Activated naive CD4-positive, alpha-beta T cell treated with anti-CD3 and anti-CD28 coated beads for 36 hours (primary cell): ENCODE measurements around the gene RILPL2. TPM values are rescaled to one million over a fixed set of nuclear protein-coding genes. Genes with fewer than 3 reads are reported as not detected.
"Not testable (repeated sequence)": the region's sequence is repeated elsewhere in the genome, so short reads cannot be mapped to it uniquely, and the experiment has no call there.

Experiments
- CTCF ChIA-PET: fragments of 350-600 bp; sonication (Branson Sonifier 250); formaldehyde crosslinking; loops from one replicate; lab custom pipeline; 2021; ENCODE audit warnings: antibody characterized with exemption; lab: Charles Lee
- DNase-seq: peaks from one replicate; pipeline ENCODE4 v3.0.0-alpha.2; 2020
- H3K27ac Mint-ChIP-seq: one replicate; pipeline ENCODE4 v1.8.0; 2021; ENCODE audit warnings: mild to moderate bottlenecking, mixed read lengths
- H3K27me3 Mint-ChIP-seq: one replicate; pipeline ENCODE4 v1.8.0; 2021; ENCODE audit warnings: low read depth, mixed read lengths
- H3K36me3 Mint-ChIP-seq: one replicate; pipeline ENCODE4 v1.8.0; 2021; ENCODE audit warnings: low read depth, mixed read lengths
- H3K4me1 Mint-ChIP-seq: one replicate; pipeline ENCODE4 v1.8.0; 2021; ENCODE audit warnings: low read depth, mixed read lengths
- H3K4me3 Mint-ChIP-seq: one replicate; pipeline ENCODE4 v1.8.0; 2021; ENCODE audit warnings: mild to moderate bottlenecking, moderate library complexity, mixed read lengths
- H3K9me3 Mint-ChIP-seq: one replicate; pipeline ENCODE4 v1.8.0; 2021; ENCODE audit warnings: mixed read lengths
- intact Hi-C: fragments of 100-400 bp; cut with micrococcal nuclease; formaldehyde crosslinking; loops from one replicate; pipeline ENCODE4 v1.15.1; 2023
- total RNA-seq, 2 experiments: library from RNA; stranded (reverse); gene quantifications; one replicate each; pipeline ENCODE4 v1.2.3, GENCODE V29; 2021

RILPL2 gene
- total RNA-seq, 2 experiments from 2014 or later: 8.1 to 9.1 TPM

DNA sequence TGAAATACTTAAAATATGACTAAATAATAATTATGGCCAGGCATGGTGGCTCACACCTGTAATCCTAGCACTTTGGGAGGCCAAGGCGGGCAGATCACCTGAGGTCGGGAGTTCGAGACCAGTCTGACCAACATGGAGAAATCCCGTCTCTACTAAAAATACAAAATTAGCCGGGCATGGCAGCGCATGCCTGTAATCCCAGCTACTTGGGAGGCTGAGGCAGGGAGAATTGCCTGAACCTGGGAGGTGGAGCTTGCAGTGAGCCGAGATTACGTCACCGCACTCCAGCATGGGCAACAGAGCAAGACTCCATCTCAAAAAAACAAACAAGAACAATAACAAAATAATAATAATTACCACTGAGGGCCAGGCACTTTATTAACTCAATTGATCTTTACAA, 50.9 kb downstream of the RILPL2 start:
- DNase-seq, H3K27me3 Mint-ChIP-seq, H3K9me3 Mint-ChIP-seq, intact Hi-C loops, H3K27ac Mint-ChIP-seq, H3K4me3 Mint-ChIP-seq, H3K36me3 Mint-ChIP-seq: not testable (repeated sequence)
- CTCF ChIA-PET: interaction anchor here (0.6 to 1.4 kb wide), 2 partner anchors 108 to 236 kb away, joined by 3 read pairs; no protein-coding TSS in a partner anchor
- peaks cover 22% of the 10 kb centered on the region for H3K4me1 Mint-ChIP-seq

DNA sequence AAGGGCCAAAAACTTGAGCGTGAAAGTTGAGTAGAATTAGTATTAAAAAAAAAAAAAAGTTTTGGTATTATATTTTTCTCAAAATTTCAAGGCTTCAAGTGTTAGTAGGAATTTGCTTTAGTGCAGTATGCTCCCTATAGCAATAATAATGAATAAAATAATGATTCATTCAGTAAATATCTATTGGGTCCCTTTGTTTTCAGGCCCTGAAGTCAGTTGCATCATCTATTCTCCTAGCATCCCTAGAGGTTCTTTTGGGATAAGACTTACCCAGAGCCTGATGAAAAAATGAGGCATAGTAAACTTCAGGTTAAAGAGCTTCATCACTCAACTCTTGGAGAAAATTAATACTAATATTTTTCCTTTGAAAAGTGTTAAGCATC, 51.5 kb downstream of the RILPL2 start:
- intact Hi-C loops: loop anchor here (1.0 to 5.0 kb wide), 7 partner anchors 51 to 1532 kb away; partner anchors contain the start of genes CCDC92, CDK2AP1, DDX55 and RILPL2
- CTCF ChIA-PET: interaction anchor here (1.0 to 1.4 kb wide), 2 partner anchors 107 to 370 kb away, joined by 3 read pairs; no protein-coding TSS in a partner anchor
- Mint-ChIP-seq H3K9me3 (no peaks in the 10 kb centered on the region), H3K27me3 (no peaks in the 10 kb centered on the region), H3K27ac (peak overlapping the region; percentile 56), H3K4me1 (peaks cover 17% of the 10 kb centered on the region), H3K4me3 (peak overlapping the region; percentile 95), H3K36me3 (peaks cover 2% of the 10 kb centered on the region)
- no peak for DNase-seq

DNA sequence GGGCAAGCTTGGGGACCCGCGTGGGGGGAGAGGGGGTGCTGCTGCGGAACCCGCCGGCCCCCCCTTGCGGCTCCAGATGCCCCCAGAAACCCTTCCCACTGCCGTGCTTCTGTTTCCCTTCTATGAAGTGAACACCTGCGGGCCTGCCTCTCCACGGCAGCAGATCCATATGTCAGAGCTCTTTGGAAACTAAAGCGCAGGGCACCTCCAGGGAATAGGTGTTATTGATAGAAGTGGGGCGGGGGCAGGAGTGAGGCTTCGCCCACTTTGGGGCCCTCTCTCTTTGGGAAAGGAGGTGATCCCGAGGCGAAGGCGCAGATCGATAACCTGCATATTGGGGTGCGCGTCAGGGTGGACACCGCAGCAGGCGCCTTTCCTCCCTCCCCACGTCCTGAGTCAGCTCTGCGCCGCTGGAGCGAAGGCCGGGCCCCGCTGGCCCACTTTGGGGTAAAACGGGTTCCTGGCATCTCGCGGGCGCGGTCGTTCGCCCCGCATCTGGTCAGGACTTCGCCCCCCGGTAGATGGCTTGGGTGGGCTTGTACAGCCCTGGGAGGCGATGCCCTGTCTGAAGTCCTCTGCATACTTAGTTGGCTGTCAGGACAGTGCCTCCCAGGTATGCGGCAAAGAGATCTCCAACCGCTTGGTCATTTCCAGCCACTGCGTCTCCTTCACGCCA, 52.0 kb downstream of the RILPL2 start:
- Mint-ChIP-seq H3K4me3 (peak overlapping the region; percentile 95), H3K9me3 (no peaks in the 10 kb centered on the region)
- no peak for DNase-seq

DNA sequence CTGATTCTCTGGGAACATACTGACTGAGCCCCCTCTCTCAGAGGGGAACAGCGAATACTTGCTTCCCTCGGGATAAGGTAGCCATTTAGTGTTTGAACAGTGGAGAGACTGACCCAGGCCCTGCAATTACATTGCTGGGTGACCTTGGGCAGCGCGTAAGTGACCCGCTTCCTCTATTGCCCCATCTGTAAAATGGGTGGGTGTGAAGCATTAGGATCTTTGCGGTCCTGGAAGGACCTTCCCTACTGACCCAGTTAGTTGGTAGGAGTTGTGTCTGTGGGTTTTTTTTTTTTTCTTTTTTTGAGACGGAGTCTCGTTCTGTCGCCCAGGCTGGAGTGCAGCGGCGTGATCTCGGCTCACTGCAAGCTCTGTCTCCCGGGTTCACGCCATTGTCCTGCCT, 53.8 kb downstream of the RILPL2 start:
- CTCF ChIA-PET: interaction anchor here (1.7 kb wide), 1 partner anchor 91 kb away, joined by 5 read pairs; no protein-coding TSS in a partner anchor
- Mint-ChIP-seq H3K36me3 (no peaks in the 10 kb centered on the region), H3K9me3 (no peaks in the 10 kb centered on the region), H3K4me1 (peaks cover 7% of the 10 kb centered on the region), H3K4me3 (peak overlapping the region; percentile 45), H3K27me3 (no peaks in the 10 kb centered on the region), H3K27ac (peak overlapping the region; percentile 41)
- intact Hi-C loops: loop anchor here (1.0 to 5.0 kb wide), 5 partner anchors 17 to 1535 kb away; partner anchors contain the start of genes CCDC92, DDX55, MPHOSPH9 and MTRFR
- no peak for DNase-seq

More for the DNA sequence above, 52.0 kb downstream of the RILPL2 start:
- intact Hi-C loops: loop anchor here (1.0 to 5.0 kb wide), 7 partner anchors 52 to 1533 kb away; partner anchors contain the start of genes CCDC92, CDK2AP1, DDX55 and RILPL2
- Mint-ChIP-seq H3K27ac (peak overlapping the region; percentile 59), H3K4me1 (peaks cover 15% of the 10 kb centered on the region), H3K27me3 (no peaks in the 10 kb centered on the region), H3K36me3 (no peaks in the 10 kb centered on the region)
- CTCF ChIA-PET: interaction anchor here (0.8 to 1.2 kb wide), 5 partner anchors 19 to 370 kb away, joined by 3 to 9 read pairs (median 3); no protein-coding TSS in a partner anchor

GRCh38 chr12:123379391-123379790, 57.1 kb downstream of the RILPL2 start:
- no peaks in the 10 kb centered on the region for H3K27me3 Mint-ChIP-seq
- no peak for DNase-seq
- intact Hi-C loops: no loop called here
- H3K27ac Mint-ChIP-seq: no peak overlapping the region
- H3K9me3 Mint-ChIP-seq: no peaks in the 10 kb centered on the region
- peaks cover 2% of the 10 kb centered on the region for H3K4me1 Mint-ChIP-seq
- H3K4me3 Mint-ChIP-seq: no peak overlapping the region
- CTCF ChIA-PET: no interaction called here
- no peaks in the 10 kb centered on the region for H3K36me3 Mint-ChIP-seq

GRCh38 chr12:123372415-123372814, 64.1 kb downstream of the RILPL2 start:
- H3K27me3 Mint-ChIP-seq, H3K36me3 Mint-ChIP-seq, intact Hi-C loops, DNase-seq, H3K4me1 Mint-ChIP-seq, H3K27ac Mint-ChIP-seq, H3K9me3 Mint-ChIP-seq, H3K4me3 Mint-ChIP-seq, CTCF ChIA-PET: not testable (repeated sequence)

DNA sequence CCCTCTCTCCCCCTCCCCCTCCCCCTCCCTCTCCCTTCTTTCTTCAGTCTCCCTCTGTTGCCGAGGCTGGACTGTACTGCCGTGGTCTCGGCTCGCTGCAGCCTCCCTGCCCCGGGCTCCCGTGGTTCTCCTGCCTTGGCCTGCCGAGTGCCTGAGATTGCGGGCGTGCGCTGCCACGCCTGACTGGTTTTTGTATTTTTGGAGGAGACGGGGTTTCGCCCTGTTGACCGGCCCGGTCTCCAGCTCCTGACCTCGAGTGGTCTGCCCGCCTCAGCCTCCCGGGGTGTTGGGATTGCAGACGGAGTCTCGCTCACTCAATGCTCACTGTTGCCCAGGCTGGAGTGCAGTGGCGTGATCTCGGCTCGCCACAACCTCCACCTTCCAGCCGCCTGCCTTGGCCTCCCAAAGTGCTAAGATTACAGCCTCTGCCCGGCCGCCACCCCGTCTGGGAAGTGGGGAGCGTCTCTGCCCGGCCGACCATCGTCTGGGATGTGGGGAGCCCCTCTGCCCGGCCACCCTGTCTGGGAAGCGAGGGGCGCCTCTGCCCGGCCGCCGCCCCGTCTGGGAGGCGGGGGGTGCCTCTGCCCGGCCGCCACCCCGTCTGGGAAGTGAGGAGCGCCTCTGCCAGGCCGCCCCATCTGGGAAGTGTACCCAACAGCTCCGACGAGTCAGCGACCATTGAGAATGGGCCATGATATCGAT, 64.7 kb downstream of the RILPL2 start:
- H3K4me1 Mint-ChIP-seq, H3K36me3 Mint-ChIP-seq, H3K27ac Mint-ChIP-seq, CTCF ChIA-PET, H3K27me3 Mint-ChIP-seq, intact Hi-C loops, H3K4me3 Mint-ChIP-seq, DNase-seq, H3K9me3 Mint-ChIP-seq: not testable (repeated sequence)

DNA sequence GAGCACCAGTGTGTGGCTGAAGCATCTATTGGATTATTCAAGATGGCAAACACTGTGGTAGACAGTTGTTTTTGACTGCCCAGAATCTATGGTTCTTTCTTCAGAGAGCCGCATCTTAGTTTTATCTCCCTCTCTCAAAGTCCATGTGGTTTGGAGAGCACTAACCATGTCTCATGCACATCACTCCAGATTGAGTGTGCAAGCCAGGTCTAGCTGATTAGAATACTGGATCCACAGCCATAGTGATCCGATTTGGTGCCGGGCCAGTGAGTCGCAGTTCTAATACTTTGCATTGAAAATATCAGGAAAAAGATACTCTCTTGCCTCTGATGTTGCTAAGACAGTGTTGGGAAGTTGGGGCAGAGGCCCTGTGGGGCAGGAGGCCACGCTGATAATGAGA, 67.3 kb downstream of the RILPL2 start:
- CTCF ChIA-PET: no interaction called here
- Mint-ChIP-seq H3K27me3 (no peaks in the 10 kb centered on the region), H3K27ac (no peak overlapping the region), H3K36me3 (peaks cover 1% of the 10 kb centered on the region), H3K9me3 (no peaks in the 10 kb centered on the region), H3K4me3 (no peak overlapping the region), H3K4me1 (peaks cover 4% of the 10 kb centered on the region)
- intact Hi-C loops: loop anchor here (5.0 to 10.0 kb wide), 3 partner anchors 494 to 1548 kb away; no protein-coding TSS in a partner anchor
- no peak for DNase-seq

GRCh38 chr12:123368431-123368830, 68.1 kb downstream of the RILPL2 start:
- H3K27me3 Mint-ChIP-seq, H3K9me3 Mint-ChIP-seq, DNase-seq, H3K4me1 Mint-ChIP-seq, H3K4me3 Mint-ChIP-seq, H3K36me3 Mint-ChIP-seq, H3K27ac Mint-ChIP-seq: not testable (repeated sequence)
- intact Hi-C loops: loop anchor here (5.0 to 10.0 kb wide), 3 partner anchors 494 to 1549 kb away; no protein-coding TSS in a partner anchor
- CTCF ChIA-PET: interaction anchor here (0.7 to 1.2 kb wide), 2 partner anchors 130 to 860 kb away, joined by 3 to 4 read pairs; no protein-coding TSS in a partner anchor

- H3K27ac Mint-ChIP-seq: peak overlapping the region; percentile 41
- CTCF ChIA-PET: interaction anchor here (0.6 to 1.2 kb wide), 6 partner anchors 41 to 604 kb away, joined by 3 to 7 read pairs (median 4); no protein-coding TSS in a partner anchor
These were observed 69.0 kb downstream of the RILPL2 start for GRCh38 chr12:123367511-123367910.

More at GRCh38 chr12:123367511-123367910, 69.0 kb downstream of the RILPL2 start:
- H3K27me3 Mint-ChIP-seq: no peaks in the 10 kb centered on the region
- no peaks in the 10 kb centered on the region for H3K9me3 Mint-ChIP-seq
- peaks cover 13% of the 10 kb centered on the region for H3K4me1 Mint-ChIP-seq
- DNase-seq: no peak
- H3K4me3 Mint-ChIP-seq: no peak overlapping the region
- intact Hi-C loops: loop anchor here (5.0 to 10.0 kb wide), 3 partner anchors 493 to 1550 kb away; no protein-coding TSS in a partner anchor
- H3K36me3 Mint-ChIP-seq: peaks cover 1% of the 10 kb centered on the region
